Liver (tissue), 9 donors: ENCODE measurements around the gene MEF2D. TPM values are rescaled to one million over a fixed set of nuclear protein-coding genes. Genes with fewer than 3 reads are reported as not detected.

ENCODE experiments used
- DNase-seq: peaks from one replicate; pipeline ENCODE4 v3.0.0-alpha.2; 2017; ENCODE audit warnings: low spot score
- H3K27ac ChIP-seq, 2 donors: one replicate each; pipeline ENCODE4 v1.7.0; 2013; ENCODE audit warnings: inconsistent platforms in 2 of 2, low read length in 2 of 2, control low read depth in 1 of 2, low read depth in 1 of 2, mild to moderate bottlenecking in 1 of 2
- H3K27me3 ChIP-seq, 4 donors: one replicate each; pipeline versions ENCODE4 v1.6.1 to v1.7.0; 2013; ENCODE audit warnings: low read length in 3 of 4, inconsistent platforms in 1 of 4, mild to moderate bottlenecking in 1 of 4, moderate library complexity in 1 of 4; ENCODE audit not compliant: control insufficient read depth in 4 of 4, insufficient read depth in 4 of 4
- H3K36me3 ChIP-seq, 4 donors: one replicate each; pipeline versions ENCODE4 v1.6.1 to v1.7.0; 2013; ENCODE audit warnings: low read length in 3 of 4, mild to moderate bottlenecking in 3 of 4, low read depth in 1 of 4, moderate library complexity in 1 of 4; ENCODE audit not compliant: control insufficient read depth in 4 of 4, insufficient read depth in 3 of 4
- H3K4me1 ChIP-seq, 4 donors: one replicate each; pipeline versions ENCODE4 v1.6.1 to v1.7.0; 2013; ENCODE audit warnings: low read length in 3 of 4, mild to moderate bottlenecking in 3 of 4, moderate library complexity in 1 of 4; ENCODE audit not compliant: control insufficient read depth in 4 of 4, insufficient read depth in 4 of 4
- H3K4me3 ChIP-seq, 3 donors: one replicate each; pipeline versions ENCODE4 v1.6.1 to v1.7.0; 2013; ENCODE audit warnings: low read length in 3 of 3, control low read depth in 1 of 3, low read depth in 1 of 3, mild to moderate bottlenecking in 1 of 3
- H3K9ac ChIP-seq, 2 donors: one replicate each; pipeline ENCODE4 v1.7.0; 2013; ENCODE audit warnings: low read length in 2 of 2, mild to moderate bottlenecking in 2 of 2, moderate library complexity in 2 of 2, control low read depth in 1 of 2, low read depth in 1 of 2
- H3K9me3 ChIP-seq, 4 donors: one replicate each; pipeline versions ENCODE4 v1.6.1 to v1.7.0; 2013; ENCODE audit warnings: low read length in 3 of 4; ENCODE audit not compliant: control insufficient read depth in 4 of 4
- EGR1 ChIP-seq, 2 donors: IDR thresholded peaks; 2 replicates each; pipeline ENCODE4 v1.6.1; 2016 to 2018; ENCODE audit warnings: antibody characterized with exemption in 2 of 2, low read depth in 2 of 2
- FOXA1 ChIP-seq: IDR thresholded peaks from 2 replicates; pipeline ENCODE4 v1.6.1; 2016; ENCODE audit warnings: antibody characterized with exemption
- FOXA2 ChIP-seq: IDR thresholded peaks from 2 replicates; pipeline ENCODE4 v1.6.1; 2016; ENCODE audit warnings: antibody characterized with exemption
- GABPA ChIP-seq, 2 donors: IDR thresholded peaks in 1 of 2; conservative IDR thresholded peaks in 1 of 2; 2 replicates each; pipeline ENCODE4 v1.6.1; 2016; ENCODE audit warnings: antibody characterized with exemption in 2 of 2, mild to moderate bottlenecking in 1 of 2, moderate library complexity in 1 of 2
- HNF4A ChIP-seq, 2 donors: conservative IDR thresholded peaks; 2 replicates each; pipeline ENCODE4 v1.6.1; 2016; ENCODE audit warnings: antibody characterized with exemption in 2 of 2, mild to moderate bottlenecking in 2 of 2
- HNF4G ChIP-seq: IDR thresholded peaks from 2 replicates; pipeline ENCODE4 v1.6.1; 2016; ENCODE audit warnings: antibody characterized with exemption
- JUND ChIP-seq, 2 donors: IDR thresholded peaks; 2 replicates each; pipeline ENCODE4 v1.6.1; 2016; ENCODE audit warnings: antibody characterized with exemption in 2 of 2
- NR2F2 ChIP-seq: IDR thresholded peaks from 2 replicates; pipeline ENCODE4 v1.6.1; 2016; ENCODE audit warnings: antibody characterized with exemption
- RXRA ChIP-seq, 2 donors: IDR thresholded peaks; 2 replicates each; pipeline ENCODE4 v1.6.1; 2017 to 2018; ENCODE audit warnings: antibody characterized with exemption in 2 of 2, mild to moderate bottlenecking in 1 of 2
- SP1 ChIP-seq: IDR thresholded peaks from 2 replicates; pipeline ENCODE4 v1.6.1; 2018; ENCODE audit warnings: antibody characterized with exemption, mild to moderate bottlenecking
- YY1 ChIP-seq: IDR thresholded peaks from 2 replicates; pipeline ENCODE4 v1.6.1; 2016; ENCODE audit warnings: antibody characterized with exemption, mild to moderate bottlenecking
- WGBS: extraction: QIAGEN DNeasy Blood & Tissue Kit; methylation state at CpG from one replicate; pipeline ENCODE4 v1.1.7; 2013; 5-methylcytosine and 5-hydroxymethylcytosine counted together
- polyA plus RNA-seq, 2 donors: library from polyadenylated mRNA; stranded (reverse) in 1 of 2; unstranded in 1 of 2; fragments of 200-250 nt in 1 of 2; fragments of >200 nt in 1 of 2; fragmentation: Nextera tagmentation in 1 of 2; extraction: Ambion mirVana in 1 of 2; gene quantifications; one replicate each; pipeline versions ENCODE4 v1.2.1 to v1.2.3, GENCODE V29; 2013 to 2015
- total RNA-seq, 2 donors: library from RNA; depleted of rRNA; stranded (reverse); fragments of >200 nt; gene quantifications; one replicate each; pipeline ENCODE4 v1.2.3, GENCODE V29; 2014
- TF ChIP-seq, protein P1 (sequence below): IDR thresholded peaks from 2 replicates; pipeline ENCODE4 v1.6.1; 2016; ENCODE audit warnings: antibody characterized with exemption
- TF ChIP-seq, protein P2 (sequence below): IDR thresholded peaks from 2 replicates; pipeline ENCODE4 v1.6.1; 2016; ENCODE audit warnings: antibody characterized with exemption
- TF ChIP-seq, protein P3 (sequence below): fragments of 150-350 bp; IDR thresholded peaks from 2 replicates; pipeline ENCODE4 v1.5.1; 2017; ENCODE audit warnings: improper control_type of control experiment, low read depth, low read length; ENCODE audit not compliant: missing input control
- TF ChIP-seq, protein P4 (sequence below): IDR thresholded peaks from 2 replicates; pipeline ENCODE4 v1.6.1; 2016; ENCODE audit warnings: antibody characterized with exemption
- TF ChIP-seq, protein P5 (sequence below): IDR thresholded peaks from 2 replicates; pipeline ENCODE4 v1.6.1; 2016; ENCODE audit warnings: antibody characterized with exemption, mild to moderate bottlenecking
- donor health status: healthy.
- donor health status: healthy.
- donor health status: healthy.
- donor health status: healthy.
- donor health status: healthy.

Gene MEF2D
- total and polyA plus RNA-seq, 4 donors, result 3.4 to 7.6 (median 5.5) TPM

DNA sequence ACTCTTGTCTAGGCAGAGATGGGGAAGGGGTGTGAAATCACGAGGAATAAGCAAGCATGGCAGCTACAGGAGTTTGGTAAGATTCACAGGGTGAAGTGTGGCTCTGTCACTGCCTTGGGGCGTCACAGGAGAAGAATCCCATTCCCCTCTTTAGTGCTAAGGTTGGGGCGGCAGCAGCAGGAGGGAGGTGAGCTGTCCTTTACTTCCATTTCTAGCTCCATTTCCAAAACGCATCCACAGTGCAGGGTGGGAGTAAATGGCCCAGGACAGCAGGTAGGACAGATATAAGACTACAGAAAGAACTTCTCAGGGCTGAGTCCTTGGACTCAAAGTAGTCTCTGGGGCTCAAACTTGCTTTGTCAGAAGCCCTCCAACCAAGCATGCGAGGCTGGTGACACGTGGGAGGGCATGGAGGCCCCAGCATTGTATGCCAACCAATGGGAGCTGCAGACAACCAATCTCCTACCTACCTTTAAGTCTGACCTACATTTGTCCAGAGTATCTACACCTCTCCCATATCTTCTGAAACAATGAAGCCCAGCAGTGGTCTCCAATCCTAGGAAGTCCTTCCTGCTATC, 8.5 kb downstream of the MEF2D start:
- Histone ChIP-seq H3K36me3 (peaks cover 0 to 2% (median 0%) of the 10 kb centered on the region in 4 donors), H3K4me3 (no peak overlapping the region), H3K4me1 (peaks cover 31 to 80% (median 74%) of the 10 kb centered on the region in 4 donors), H3K27me3 (no peaks in the 10 kb centered on the region), H3K9me3 (no peaks in the 10 kb centered on the region), H3K27ac (peak overlapping the region in 1 of 2 donors; percentile 3), H3K9ac (no peak overlapping the region)
- 86% methylated on average over 6 of the region's 6 CpGs for WGBS
- TF ChIP-seq, protein P1, sequence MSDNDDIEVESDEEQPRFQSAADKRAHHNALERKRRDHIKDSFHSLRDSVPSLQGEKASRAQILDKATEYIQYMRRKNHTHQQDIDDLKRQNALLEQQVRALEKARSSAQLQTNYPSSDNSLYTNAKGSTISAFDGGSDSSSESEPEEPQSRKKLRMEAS, result no peak
- TF ChIP-seq SP1, result no peak
- TF ChIP-seq HNF4G, result no peak
- TF ChIP-seq FOXA2, result no peak
- TF ChIP-seq, protein P2, sequence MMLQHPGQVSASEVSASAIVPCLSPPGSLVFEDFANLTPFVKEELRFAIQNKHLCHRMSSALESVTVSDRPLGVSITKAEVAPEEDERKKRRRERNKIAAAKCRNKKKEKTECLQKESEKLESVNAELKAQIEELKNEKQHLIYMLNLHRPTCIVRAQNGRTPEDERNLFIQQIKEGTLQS, result no peak
- TF ChIP-seq, protein P3, sequence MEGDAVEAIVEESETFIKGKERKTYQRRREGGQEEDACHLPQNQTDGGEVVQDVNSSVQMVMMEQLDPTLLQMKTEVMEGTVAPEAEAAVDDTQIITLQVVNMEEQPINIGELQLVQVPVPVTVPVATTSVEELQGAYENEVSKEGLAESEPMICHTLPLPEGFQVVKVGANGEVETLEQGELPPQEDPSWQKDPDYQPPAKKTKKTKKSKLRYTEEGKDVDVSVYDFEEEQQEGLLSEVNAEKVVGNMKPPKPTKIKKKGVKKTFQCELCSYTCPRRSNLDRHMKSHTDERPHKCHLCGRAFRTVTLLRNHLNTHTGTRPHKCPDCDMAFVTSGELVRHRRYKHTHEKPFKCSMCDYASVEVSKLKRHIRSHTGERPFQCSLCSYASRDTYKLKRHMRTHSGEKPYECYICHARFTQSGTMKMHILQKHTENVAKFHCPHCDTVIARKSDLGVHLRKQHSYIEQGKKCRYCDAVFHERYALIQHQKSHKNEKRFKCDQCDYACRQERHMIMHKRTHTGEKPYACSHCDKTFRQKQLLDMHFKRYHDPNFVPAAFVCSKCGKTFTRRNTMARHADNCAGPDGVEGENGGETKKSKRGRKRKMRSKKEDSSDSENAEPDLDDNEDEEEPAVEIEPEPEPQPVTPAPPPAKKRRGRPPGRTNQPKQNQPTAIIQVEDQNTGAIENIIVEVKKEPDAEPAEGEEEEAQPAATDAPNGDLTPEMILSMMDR, result no peak
- no peak for TF ChIP-seq FOXA1
- no peak for TF ChIP-seq JUND (IDR thresholded peaks at IDR 0.05)
- no peak for TF ChIP-seq RXRA (IDR thresholded peaks at IDR 0.05)
- no peak for TF ChIP-seq HNF4A (conservative IDR thresholded peaks at IDR 0.05)
- no peak for TF ChIP-seq EGR1 (IDR thresholded peaks at IDR 0.05; ENCODE audit: low read depth in 2 of 2)
- TF ChIP-seq, protein P4, sequence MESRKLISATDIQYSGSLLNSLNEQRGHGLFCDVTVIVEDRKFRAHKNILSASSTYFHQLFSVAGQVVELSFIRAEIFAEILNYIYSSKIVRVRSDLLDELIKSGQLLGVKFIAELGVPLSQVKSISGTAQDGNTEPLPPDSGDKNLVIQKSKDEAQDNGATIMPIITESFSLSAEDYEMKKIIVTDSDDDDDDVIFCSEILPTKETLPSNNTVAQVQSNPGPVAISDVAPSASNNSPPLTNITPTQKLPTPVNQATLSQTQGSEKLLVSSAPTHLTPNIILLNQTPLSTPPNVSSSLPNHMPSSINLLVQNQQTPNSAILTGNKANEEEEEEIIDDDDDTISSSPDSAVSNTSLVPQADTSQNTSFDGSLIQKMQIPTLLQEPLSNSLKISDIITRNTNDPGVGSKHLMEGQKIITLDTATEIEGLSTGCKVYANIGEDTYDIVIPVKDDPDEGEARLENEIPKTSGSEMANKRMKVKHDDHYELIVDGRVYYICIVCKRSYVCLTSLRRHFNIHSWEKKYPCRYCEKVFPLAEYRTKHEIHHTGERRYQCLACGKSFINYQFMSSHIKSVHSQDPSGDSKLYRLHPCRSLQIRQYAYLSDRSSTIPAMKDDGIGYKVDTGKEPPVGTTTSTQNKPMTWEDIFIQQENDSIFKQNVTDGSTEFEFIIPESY, result no peak
- TF ChIP-seq GABPA (IDR thresholded peaks at IDR 0.05 in 1 of 2, conservative IDR thresholded peaks at IDR 0.05 in 1 of 2), result no peak
- no peak for TF ChIP-seq YY1
- TF ChIP-seq, protein P5, sequence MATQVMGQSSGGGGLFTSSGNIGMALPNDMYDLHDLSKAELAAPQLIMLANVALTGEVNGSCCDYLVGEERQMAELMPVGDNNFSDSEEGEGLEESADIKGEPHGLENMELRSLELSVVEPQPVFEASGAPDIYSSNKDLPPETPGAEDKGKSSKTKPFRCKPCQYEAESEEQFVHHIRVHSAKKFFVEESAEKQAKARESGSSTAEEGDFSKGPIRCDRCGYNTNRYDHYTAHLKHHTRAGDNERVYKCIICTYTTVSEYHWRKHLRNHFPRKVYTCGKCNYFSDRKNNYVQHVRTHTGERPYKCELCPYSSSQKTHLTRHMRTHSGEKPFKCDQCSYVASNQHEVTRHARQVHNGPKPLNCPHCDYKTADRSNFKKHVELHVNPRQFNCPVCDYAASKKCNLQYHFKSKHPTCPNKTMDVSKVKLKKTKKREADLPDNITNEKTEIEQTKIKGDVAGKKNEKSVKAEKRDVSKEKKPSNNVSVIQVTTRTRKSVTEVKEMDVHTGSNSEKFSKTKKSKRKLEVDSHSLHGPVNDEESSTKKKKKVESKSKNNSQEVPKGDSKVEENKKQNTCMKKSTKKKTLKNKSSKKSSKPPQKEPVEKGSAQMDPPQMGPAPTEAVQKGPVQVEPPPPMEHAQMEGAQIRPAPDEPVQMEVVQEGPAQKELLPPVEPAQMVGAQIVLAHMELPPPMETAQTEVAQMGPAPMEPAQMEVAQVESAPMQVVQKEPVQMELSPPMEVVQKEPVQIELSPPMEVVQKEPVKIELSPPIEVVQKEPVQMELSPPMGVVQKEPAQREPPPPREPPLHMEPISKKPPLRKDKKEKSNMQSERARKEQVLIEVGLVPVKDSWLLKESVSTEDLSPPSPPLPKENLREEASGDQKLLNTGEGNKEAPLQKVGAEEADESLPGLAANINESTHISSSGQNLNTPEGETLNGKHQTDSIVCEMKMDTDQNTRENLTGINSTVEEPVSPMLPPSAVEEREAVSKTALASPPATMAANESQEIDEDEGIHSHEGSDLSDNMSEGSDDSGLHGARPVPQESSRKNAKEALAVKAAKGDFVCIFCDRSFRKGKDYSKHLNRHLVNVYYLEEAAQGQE, result no peak
- no peak for TF ChIP-seq NR2F2
- DNase-seq, result no peak
